Measurements from ENCODE around the gene SH3RF3.

The SH3RF3 gene

DNA sequence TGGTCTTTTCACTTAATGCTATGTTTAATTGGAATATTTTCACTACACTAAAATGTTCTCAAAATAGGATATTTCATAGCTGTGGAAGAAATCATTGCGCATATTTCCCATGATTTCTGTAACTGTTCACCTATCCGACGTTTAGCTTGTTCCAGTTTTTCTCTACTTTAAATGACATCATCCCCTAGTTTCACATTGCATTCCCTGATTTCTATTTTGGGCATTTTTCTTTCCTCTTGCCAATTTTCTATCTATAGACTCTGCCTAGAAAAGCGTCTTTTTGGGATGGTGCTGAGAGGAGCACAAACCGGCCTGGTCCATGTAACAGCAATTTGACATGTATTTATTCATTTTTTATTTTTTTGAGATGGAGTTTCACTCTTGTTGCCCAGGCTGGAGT is 163.4 kb downstream of the SH3RF3 start:
- no peak for DNase-seq

DNA sequence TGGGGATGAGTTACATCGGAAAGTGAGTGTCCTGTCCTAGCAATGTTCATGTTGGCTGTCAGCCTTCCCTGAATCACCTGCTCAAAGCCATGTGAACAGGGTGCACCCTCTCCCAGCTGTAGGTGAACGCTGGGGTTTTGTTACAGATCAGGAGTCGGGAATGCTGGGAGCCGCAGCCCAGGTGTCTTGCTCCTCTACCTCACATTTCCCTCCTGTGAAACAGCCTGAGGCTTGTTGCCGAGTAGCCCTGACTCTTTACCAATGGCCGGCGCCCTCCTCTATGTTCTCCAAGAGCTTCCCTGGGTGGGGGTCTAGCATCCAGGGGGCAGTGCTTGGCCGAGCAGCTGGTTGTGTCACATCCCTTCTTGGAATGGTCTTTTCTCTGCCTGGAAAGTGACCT is 164.7 kb downstream of the SH3RF3 start:
- no peak for DNase-seq

DNA sequence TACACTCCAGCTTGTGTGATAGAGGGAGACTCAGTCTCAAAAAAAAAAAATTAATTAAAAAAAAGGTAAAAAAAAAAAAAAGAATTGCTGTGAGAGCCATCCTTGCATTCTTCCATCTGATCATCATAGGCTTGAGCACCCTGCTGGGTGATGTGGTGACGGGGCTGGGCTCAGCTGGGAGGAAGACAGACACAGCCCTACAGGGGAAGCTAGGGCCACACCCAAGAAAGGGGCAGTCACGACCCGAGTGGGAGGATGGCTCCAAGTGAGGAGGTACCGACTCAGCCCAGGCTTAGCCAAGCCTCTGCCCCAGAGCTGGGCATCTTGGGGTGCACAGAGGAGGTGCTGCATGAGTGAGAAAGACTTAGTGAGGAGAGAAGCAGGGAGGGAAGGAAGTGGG is 165.5 kb downstream of the SH3RF3 start:
- no peak for DNase-seq

DNA sequence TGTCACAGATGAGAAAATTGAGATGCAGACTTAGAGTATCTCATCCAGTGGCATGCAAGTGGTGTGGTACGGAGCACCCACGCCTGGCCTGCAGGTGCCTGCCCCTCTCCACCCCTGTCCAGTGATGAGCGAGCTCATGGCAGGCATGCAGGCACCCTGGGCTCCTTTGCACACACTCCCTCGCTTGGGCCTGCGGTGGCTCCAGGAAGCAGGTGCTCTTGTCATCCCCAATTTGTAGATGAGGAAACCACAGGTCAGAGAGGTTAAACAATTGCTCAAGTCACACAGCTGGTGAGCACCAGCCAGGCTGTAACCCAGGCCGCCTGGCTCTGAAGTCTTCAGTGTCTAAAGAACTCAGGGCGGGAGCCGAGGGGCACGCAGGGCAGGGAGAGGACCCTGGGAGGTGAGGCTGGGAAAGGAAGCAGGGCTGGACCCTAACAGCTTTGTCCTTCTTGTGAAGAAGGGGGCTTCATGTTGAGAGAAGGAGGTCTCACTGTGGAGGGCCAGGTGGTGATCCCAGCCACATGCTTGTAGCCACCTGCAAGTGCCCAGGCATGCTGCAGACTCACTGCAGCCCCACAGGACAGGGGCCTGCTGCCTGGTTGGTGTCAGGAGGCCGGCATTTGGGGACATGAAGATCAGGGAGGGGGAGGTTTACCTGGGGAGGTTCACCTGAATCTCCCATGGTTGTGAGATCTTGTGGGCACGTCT is 166.2 kb downstream of the SH3RF3 start:
- no peak for DNase-seq

DNA sequence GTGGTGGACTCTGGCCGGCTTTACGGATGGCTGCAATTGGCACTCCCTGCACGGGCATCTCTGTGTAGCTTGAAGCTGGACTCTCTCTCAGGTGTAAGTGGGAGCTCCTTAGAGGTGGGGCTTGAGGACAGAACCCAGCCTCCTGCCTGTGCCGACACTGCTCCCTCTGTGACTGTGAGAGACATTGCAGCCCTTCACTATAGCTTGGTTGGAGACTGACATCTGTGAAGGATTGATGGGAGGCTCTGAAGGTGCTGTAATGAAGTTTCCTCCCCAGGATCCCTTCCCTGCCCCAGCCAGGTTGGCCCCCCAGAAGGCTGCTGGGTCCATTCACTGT is 166.7 kb downstream of the SH3RF3 start:
- no peak for DNase-seq

DNA sequence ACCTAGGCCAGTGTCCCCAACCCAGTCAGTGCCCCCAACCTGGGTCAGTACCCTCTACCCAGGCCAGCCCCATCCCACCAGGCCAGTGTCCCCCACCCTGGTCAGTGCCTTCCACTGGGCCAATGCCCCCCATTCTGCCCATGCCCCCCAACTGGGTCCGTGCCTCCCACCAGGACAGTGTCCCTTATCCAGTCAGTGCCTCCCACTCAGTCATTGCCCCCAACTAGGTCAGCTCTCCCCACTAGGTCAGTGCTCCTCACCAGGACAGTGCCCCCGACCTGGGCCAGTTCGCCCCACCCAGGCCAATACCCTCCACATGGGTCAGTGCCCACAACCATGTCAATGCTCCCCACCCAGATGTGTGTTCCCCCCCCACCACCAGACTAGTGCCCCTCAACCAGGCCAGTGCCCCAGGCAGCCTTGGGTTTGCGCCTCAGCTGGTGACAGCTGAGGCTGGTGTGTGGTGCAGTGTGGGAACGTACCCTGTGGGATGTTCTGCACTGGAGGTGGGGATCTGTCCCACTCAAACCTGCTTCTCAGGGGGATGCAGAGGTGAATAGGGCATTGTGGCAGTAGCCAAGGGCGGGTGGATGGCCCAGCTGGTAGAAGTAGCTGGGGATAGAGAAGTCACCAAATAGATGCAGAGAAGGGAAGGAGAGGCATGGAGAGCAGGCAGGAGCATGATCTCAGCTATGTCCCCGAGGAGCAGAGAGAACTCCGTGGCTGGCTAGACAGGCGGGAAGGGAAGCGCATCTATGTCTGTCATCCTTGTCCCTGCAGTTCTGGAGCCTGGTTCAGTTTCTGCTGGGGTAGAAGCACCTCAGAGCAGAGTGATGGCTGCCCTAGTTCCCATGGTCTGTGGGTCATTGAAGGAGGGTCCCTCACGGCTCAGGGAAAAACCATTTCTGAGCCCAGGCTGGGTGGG is 168.8 kb downstream of the SH3RF3 start:
- DNase-seq, result no peak

DNA sequence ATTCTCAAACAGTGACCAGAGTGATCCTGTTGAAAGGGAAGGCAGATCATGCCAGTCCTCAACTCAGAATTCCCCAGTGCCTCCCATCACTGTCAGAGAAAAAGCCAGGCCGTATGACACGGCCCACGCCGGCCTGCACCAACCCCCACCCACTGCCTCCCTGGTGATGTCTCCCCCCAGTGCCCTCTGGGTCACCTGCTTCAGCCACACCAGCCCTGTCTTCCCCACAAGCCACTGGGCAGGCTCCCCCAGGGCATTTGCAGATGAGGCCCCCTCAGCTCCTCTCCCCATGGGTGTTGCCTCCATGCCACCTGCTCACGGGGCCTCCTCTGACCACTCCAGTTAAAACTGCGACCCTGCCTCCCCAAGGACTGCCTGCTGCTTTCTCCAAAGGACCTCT is 169.8 kb downstream of the SH3RF3 start:
- DNase-seq, result peak; percentile 30

DNA sequence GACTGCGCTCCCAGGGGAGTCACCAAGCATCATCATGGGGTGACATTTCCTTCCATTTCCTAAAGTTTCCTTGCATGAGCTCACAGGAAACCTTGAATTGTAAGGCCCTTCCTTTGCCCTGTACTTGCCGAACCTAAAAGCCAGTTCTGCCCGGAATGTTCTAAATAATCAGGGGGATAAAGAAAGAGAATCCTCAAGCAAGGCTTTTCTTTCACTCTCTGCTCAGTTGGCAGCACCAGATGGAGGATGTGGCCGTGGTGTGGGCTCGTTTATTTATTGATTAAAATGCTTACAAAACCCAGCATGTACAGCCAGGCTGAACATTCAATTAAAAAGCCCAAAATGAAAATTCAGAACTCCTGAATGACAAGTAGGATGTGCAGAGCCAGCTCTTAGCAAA is 170.5 kb downstream of the SH3RF3 start:
- DNase-seq, result peak; percentile 21

DNA sequence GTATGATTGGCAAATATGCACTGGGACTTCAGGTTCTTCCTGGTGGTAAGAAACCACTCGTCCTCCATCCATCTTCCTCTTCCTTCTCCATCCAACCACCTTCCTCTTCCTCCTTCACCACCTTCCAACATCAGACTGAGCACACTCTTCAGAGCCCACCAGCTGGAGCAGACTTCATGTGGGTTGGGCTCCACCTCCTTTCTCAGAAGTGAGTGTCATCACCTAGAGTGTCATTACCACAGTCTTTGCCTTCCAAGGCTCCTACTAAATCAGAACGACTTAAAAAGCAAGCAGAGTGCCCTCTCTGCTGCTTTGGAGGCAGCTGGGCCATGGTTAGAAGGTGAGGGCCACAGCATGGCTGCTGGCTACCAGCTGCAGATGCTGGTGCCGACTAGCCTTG is 171.6 kb downstream of the SH3RF3 start:
- DNase-seq, result no peak

DNA sequence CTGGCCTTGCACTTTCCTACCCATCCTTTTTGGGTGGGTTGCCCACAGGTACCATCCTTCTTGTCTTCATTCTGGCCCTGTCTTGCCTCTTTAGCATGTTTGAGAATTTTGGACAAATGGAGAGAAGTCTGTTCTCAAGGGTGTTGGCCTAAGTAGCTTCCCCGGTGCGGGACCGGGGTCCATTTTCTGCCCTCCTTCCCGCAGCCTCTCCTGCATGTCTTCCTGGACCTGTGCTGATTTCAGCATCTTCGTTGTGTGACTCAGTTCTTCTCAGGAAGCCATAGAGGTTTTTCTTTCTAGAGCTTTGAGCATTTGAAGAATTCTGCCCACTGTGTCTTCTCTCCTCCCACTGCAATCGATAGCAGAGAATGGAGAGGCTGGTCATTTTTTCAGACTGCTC is 172.7 kb downstream of the SH3RF3 start:
- no peak for DNase-seq

DNA sequence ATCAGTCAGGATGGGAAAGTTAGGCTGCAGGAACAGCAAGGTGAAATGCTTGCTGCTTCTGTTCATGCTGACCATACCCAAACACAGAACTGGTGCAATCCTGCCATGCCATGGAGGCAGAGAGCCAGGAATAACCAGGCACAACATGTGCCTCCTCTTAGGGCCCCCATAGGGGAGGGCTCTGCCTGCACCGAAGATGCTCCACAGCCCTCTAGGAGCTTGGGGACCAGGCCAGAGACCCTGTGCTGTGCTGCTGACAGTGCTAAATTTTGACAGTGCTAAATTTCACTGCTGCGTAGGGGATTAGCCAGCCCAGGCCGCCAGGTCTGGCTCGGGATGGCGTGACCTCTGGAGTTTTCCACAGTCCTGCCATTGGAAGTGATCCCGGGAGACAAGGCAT is 173.3 kb downstream of the SH3RF3 start:
- DNase-seq, result peak; percentile 1

DNA sequence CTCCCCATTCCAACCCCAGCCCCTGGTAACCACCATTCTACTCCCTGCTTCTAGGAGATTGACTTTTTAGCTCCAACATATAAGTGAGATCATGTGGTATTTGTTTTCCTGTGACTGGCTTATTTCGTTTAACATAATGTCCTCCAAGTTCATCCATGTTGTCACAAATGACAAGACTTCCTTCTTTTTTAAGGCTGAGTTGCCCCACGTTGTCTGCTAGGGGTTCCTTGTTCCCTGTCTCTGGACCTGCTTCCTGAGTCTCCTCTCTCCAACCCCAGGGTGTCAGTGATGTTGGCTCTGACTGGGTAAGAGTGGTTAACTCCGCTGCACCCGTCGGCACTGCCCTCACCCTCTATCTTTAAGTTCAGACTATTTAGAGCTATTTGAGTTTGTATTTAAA is 175.2 kb downstream of the SH3RF3 start:
- no peak for DNase-seq

DNA sequence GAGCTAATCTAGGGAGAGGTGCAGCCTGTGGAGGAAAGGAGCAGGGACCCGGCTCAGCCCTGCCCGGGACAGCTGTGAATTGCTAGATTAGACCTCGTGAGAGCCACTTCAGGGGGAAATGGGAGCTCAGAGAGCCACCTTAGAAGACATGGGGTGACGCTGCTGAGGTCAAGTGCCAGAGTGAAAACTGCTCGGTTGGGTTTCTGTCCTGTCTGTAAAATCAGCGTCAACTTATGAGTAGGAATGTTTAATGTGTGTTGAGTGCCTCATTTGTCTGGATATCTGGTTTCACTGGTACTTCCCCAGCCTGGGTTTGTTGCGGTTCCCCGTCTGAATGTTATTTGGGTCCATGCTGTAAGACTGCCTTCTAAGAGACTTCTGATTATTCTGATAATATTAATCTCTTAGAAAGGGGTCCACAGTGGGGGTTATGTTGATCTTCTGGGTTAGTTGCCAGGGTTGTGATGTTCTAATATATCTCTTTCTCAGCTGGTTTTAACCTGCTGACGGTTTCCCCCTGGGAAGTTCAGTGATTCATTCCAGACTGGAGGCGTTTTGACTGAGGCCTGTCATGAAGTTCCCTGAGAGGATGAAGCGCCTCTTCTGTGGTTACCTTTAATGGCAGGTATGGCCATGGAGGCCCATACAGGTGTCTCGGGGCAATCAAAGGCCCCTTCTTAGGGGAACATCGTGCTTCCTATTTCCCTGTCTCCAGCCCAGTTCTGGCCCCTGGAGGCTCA is 175.9 kb downstream of the SH3RF3 start:
- DNase-seq, result no peak

DNA sequence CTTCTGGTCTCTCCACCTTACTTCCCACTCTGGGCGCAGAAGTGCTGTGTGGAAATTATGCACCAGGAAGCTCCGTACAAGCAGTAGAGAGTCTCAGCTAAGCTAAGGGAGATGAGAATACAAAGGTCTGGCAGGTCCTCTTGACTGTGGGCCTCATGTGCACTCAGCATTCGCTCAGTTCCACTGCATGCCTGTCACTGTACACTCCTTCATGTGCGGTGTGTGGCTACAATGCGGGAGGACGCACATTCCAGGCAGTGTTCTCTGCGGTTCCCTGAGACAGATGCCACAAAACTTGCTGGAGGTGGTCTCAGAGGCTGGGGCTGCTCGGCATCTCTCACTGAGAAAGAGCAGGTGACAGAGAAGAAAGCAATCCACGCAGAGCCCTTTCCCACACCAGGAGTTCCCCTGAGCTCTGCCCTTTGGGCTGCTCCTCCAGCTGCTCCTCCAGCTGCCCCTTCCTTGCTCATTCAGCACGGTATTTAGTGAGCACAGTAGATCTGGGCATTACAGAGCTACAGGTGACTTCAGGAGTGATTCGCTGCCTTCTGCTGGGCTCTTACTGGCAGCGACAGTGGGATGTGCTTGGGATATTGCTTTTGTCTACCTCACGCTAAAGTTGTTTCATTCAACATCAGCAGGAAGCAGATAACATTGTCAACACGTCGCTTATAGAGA is 176.6 kb downstream of the SH3RF3 start:
- peak; percentile 26 for DNase-seq

DNA sequence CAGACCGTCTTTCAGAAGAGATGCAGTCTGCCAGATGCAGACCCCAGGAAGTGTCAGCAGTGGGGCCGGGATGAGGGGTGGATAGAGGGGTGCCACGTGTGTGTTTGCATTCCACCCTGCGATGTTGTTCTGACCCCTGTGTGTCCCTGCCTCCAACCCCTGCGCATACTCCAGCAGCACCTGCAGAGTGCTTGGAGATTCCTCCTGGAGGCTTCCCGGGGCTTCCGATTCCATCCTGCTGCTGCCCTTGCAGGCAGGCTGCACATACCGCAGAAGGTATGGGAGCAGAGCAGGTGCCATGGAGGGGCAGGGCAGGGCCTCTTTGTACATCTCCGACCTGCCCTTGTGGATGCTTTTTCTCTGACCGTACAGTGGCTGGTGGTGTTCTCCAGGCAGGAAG is 177.2 kb downstream of the SH3RF3 start:
- DNase-seq, result no peak

DNA sequence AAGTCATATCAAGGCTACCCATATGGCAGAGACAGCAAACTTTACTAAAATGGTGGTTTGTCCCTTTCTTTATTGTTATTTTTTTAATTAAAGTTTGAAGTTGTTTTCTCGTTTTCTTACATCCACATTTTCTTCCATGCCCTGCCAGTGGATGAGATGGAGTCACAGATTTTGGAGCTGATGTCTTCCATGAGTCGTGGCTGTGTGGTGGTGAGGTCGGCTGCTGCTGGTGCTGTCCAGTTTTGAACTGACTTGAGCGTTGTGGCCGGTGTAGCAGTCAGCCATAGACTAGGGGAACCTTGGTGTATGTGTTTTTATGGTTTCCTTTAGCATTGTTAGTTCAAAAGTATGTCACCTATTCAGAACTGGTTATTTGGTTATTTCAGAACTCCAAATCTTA is 182.8 kb downstream of the SH3RF3 start:
- no peak for DNase-seq

DNA sequence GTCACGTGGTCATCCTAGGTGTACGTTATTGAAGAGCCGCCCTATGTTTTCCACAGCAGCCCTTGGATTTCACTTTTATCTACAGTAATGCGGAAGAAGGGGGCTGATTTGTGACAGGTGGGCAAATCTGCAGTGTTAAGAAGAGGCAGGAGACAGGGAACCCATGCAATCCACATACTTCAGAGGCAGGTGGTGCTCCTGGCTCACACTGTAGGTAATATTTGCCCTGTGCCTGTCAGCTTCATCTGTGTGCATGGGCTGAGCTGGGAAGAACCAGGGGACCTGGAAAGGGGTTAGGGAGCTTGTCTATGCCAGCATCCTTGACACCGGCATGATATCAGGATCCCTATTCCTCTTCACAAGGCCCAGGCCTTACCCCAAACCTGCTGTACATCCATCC is 183.9 kb downstream of the SH3RF3 start:
- DNase-seq, result no peak

DNA sequence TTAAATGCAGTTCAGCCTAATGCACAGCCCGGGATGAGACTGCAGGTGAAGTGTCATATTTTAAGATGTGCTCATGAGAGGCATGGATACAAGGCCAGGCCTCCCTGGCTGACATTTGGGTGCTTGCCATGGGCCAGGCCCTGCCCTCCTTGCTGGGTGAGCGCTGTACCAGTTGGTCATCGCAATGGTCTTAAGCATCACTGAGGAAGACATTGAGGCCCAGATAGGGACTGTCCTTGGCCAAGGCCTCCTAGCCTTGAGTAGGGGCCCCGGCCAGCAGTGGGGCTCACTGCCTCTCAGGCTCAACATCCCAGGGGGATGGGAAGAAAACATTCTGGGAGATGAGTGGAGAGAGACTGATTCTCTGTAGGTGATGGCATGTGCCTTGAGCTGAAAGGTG is 184.3 kb downstream of the SH3RF3 start:
- DNase-seq, result no peak

DNA sequence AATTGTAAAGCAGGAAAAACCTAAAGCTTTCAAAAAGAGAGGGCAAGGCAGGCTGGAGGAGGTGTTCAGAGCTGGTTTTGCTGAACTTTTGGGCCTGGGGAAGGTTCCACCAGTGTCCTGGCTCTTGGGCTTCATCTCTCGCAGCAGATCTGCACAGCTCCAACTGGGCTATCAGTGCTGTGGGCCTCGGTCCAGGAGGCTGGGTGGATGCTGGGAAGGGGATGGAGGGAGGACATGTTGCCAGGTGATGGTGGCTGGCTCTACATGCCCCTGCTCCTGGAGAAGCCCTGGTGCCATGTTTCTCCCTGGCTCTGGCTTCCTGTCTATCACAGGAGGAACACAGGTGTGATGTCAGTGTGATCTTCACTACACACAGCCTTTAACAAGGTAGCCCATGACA is 187.1 kb downstream of the SH3RF3 start:
- DNase-seq, result no peak

DNA sequence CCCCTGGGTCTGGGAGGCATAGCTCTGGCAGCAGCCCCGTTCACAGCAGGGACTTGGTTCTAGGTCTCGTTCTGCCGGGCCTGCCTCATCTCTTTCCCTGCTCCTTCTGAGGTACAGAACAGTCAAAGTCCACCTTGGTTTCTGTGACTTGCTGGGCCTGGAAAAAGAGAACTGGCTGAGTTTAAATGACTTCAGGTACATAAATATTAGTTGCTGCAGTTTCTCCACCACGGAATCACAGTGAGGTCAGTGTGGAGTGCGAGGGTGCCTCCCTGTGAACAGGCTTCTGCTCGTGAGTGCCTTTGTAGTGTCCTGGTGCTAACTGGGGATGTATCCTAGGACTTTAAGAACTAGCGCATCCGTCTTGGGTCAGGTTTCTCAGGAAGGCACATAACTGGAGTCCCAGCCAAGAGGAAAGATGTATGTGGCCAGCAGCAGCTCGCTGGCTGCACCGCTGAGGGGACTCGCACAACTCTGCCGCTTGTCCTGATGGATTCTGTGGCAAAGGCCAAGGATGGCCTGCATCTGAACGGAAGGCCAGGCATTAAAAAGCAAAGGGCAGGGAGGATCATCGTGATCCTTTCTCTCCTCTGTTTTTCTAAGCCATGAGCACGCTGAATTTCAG is 188.6 kb downstream of the SH3RF3 start:
- DNase-seq, result no peak

DNA sequence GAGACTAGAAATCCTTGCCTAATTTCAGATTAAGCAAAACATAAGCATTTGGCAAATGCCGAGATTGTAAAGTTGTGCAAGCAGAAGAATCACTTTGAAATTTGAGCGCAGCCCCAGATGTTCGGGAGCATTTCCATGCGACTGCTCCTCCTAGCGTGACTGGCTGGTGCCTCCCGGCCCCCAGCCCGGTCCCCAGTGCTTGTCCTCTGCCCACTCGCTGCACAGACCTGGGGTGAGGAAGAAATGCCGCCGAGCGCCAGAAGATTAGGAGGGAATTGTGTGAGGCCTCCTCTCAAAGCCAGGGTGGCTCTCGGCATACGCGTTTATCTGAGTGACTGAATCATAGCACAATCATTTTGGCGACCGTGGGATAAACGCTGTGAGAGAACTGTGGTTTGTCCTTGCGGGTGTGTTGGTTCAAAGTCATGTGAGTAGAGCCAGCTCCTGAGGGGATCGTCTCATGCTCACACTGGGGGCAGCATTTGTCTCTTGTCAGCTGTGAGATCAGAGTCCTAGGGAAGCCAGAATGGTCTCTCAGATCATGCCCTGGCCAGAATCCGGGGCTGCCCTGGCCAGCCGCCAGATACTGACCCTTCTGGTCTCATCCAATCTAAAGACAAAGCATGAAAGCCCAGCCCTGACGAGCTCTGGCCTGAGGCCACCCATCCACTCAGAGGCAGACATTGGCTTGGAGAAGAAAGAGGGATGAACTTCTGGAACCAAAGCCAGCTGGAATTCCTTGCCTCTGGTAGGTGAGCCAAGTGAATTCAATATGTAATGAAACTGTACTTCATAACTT is 189.3 kb downstream of the SH3RF3 start:
- DNase-seq, result peak; percentile 75

DNA sequence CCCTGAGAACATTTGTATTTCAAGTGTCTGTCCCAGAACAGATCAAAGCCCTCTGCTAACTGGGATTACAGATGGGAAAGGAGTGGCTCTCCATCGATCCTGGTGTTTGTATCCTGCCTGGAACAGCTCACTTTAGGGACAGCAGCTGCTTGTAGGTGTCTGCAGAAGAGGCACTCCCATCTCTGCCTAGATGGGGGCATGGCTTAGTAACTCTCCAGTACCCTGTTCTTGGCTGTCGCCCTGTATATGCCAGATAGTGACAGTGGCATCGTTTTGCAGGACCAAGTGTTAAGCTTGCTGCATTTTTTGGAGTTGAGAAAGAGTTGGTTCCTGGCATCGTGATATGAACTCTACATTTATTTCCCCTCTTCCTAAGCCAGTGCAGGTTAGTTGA is 189.9 kb downstream of the SH3RF3 start:
- DNase-seq, result no peak
